Naive thymus-derived CD4-positive, alpha-beta T cell (primary cell): ENCODE results near the gene PEX1. TPM values are rescaled to one million over a fixed set of nuclear protein-coding genes. Genes with fewer than 3 reads are reported as not detected.
"Not testable (repeated sequence)": the region's sequence is repeated elsewhere in the genome, so short reads cannot be mapped to it uniquely, and the experiment has no call there.

Experiments
- ATAC-seq: fragments of 150-1000 bp; cut with Tn5 transposase; 2 replicates; pipeline ENCODE4 v1.10.0; 2021; ENCODE audit warnings: mild to moderate bottlenecking, moderate library complexity
- CTCF ChIA-PET: fragments of 350-600 bp; sonication (Branson Sonifier 250); formaldehyde crosslinking; loops from one replicate; lab custom pipeline; 2021; ENCODE audit warnings: antibody characterized with exemption; lab: Charles Lee
- POLR2A ChIA-PET: fragments of 350-600 bp; sonication (Branson Sonifier 250); formaldehyde crosslinking; loops from one replicate; lab custom pipeline; 2021; ENCODE audit warnings: antibody characterized with exemption, inconsistent platforms; lab: Charles Lee
- DNase-seq, 9 donors: peaks; one replicate each; pipeline versions ENCODE4 v3.0.0 to v3.0.0-alpha.2; 2020 to 2022; ENCODE audit warnings: mixed read lengths in 1 of 9
- H3K27ac ChIP-seq: one replicate; pipeline ENCODE4 v1.7.0; 2013; ENCODE audit warnings: mild to moderate bottlenecking, low read depth, low read length, moderate library complexity
- H3K27me3 ChIP-seq, 2 donors: one replicate each; pipeline ENCODE4 v1.7.0; 2013; ENCODE audit warnings: low read length in 2 of 2, mild to moderate bottlenecking in 2 of 2, moderate library complexity in 2 of 2; ENCODE audit not compliant: control insufficient read depth in 2 of 2, insufficient read depth in 2 of 2
- H3K36me3 ChIP-seq, 3 experiments: 1 replicate in 2 of 3; 2 replicates in 1 of 3; pipeline ENCODE4 v1.7.0; 2013; ENCODE audit warnings: low read length in 3 of 3, mild to moderate bottlenecking in 3 of 3, moderate library complexity in 1 of 3; ENCODE audit not compliant: insufficient read depth in 3 of 3, control insufficient read depth in 2 of 3
- H3K4me1 ChIP-seq, 2 donors: one replicate each; pipeline ENCODE4 v1.7.0; 2013; ENCODE audit warnings: low read length in 2 of 2, mild to moderate bottlenecking in 2 of 2, moderate library complexity in 1 of 2; ENCODE audit not compliant: control insufficient read depth in 2 of 2, insufficient read depth in 2 of 2
- H3K4me3 ChIP-seq: 2 replicates; pipeline ENCODE4 v1.7.0; 2013; ENCODE audit warnings: mild to moderate bottlenecking, low read length
- H3K9me3 ChIP-seq, 3 experiments: 1 replicate in 2 of 3; 2 replicates in 1 of 3; pipeline ENCODE4 v1.7.0; 2013; ENCODE audit warnings: low read length in 3 of 3; ENCODE audit not compliant: control insufficient read depth in 2 of 3
- H3K27ac Mint-ChIP-seq, 9 donors: one replicate each; pipeline ENCODE4 v1.8.0; 2020 to 2022; ENCODE audit warnings: mixed read lengths in 9 of 9, mild to moderate bottlenecking in 8 of 9, moderate library complexity in 5 of 9, inconsistent platforms in 2 of 9
- H3K27me3 Mint-ChIP-seq, 5 donors: one replicate each; pipeline ENCODE4 v1.8.0; 2021 to 2022; ENCODE audit warnings: mixed read lengths in 5 of 5, mild to moderate bottlenecking in 1 of 5
- H3K36me3 Mint-ChIP-seq, 5 donors: one replicate each; pipeline ENCODE4 v1.8.0; 2020 to 2022; ENCODE audit warnings: mixed read lengths in 5 of 5, mild to moderate bottlenecking in 3 of 5, inconsistent platforms in 1 of 5
- H3K4me1 Mint-ChIP-seq, 7 donors: one replicate each; pipeline ENCODE4 v1.8.0; 2020 to 2022; ENCODE audit warnings: mixed read lengths in 7 of 7, mild to moderate bottlenecking in 3 of 7, inconsistent platforms in 1 of 7
- H3K4me3 Mint-ChIP-seq, 10 donors: one replicate each; pipeline ENCODE4 v1.8.0; 2020 to 2022; ENCODE audit warnings: mild to moderate bottlenecking in 10 of 10, mixed read lengths in 10 of 10, moderate library complexity in 6 of 10, inconsistent platforms in 2 of 10
- H3K9me3 Mint-ChIP-seq, 11 donors: one replicate each; pipeline ENCODE4 v1.8.0; 2020 to 2022; ENCODE audit warnings: mixed read lengths in 11 of 11, mild to moderate bottlenecking in 4 of 11, inconsistent platforms in 1 of 11, moderate library complexity in 1 of 11
- intact Hi-C, 2 donors: fragments of 100-400 bp; cut with micrococcal nuclease; formaldehyde crosslinking; loops; one replicate each; pipeline ENCODE4 v1.15.1; 2023
- polyA plus RNA-seq, 2 donors: library from polyadenylated mRNA; unstranded; fragments of 300-500 nt; fragmentation: Illumina TruSeq; gene quantifications; one replicate each; pipeline ENCODE4 v1.2.3, GENCODE V29; 2021
- total RNA-seq, 6 experiments: library from RNA in 5 of 6; stranded (reverse) in 5 of 6; gene quantifications; 1 replicate in 5 of 6; 2 replicates in 1 of 6; pipeline ENCODE4 v1.2.3 and lab custom pipeline; 2021 to 2026

PEX1 gene
- total and polyA plus RNA-seq, 7 experiments from 2014 or later = 9.7 to 43.3 (median 23.1) TPM

GRCh38 chr7:92468589-92468988 lies 59.7 kb downstream of the PEX1 start:
- H3K27ac Mint-ChIP-seq, H3K4me3 ChIP-seq, POLR2A ChIA-PET, ATAC-seq, H3K4me1 ChIP-seq, H3K27me3 Mint-ChIP-seq, H3K4me3 Mint-ChIP-seq, DNase-seq, H3K27me3 ChIP-seq, H3K27ac ChIP-seq, H3K4me1 Mint-ChIP-seq, H3K36me3 ChIP-seq, H3K9me3 ChIP-seq, CTCF ChIA-PET: not testable (repeated sequence)
- intact Hi-C loops = loop anchor here in 1 of 2 donors (1.0 kb wide), 1 partner anchor 21 kb away; no protein-coding TSS in a partner anchor
- Mint-ChIP-seq H3K36me3 (peaks cover 8 to 30% (median 20%) of the 10 kb centered on the region in 5 donors), H3K9me3 (peaks cover 0 to 23% (median 7%) of the 10 kb centered on the region in 11 donors)

GRCh38 chr7:92466682-92467081 lies 61.6 kb downstream of the PEX1 start:
- no peaks in the 10 kb centered on the region for H3K4me1 ChIP-seq
- intact Hi-C loops = no loop called here
- DNase-seq (no peak), ATAC-seq (no peak)
- H3K9me3 ChIP-seq = no peaks in the 10 kb centered on the region
- peaks cover 0 to under 1% (median 0%) of the 10 kb centered on the region in 7 donors for H3K4me1 Mint-ChIP-seq
- H3K9me3 Mint-ChIP-seq = peaks cover 0 to 23% (median 7%) of the 10 kb centered on the region in 11 donors
- peak overlapping the region in 1 of 9 donors; percentile 49 for H3K27ac Mint-ChIP-seq
- peaks cover 8 to 23% (median 17%) of the 10 kb centered on the region in 5 donors for H3K36me3 Mint-ChIP-seq
- ChIA-PET POLR2A (interaction anchor here (0.8 kb wide), 1 partner anchor 18 kb away, joined by 3 read pairs; no protein-coding TSS in a partner anchor), CTCF (interaction anchor here (1.4 kb wide), 1 partner anchor 43 kb away, joined by 3 read pairs; no protein-coding TSS in a partner anchor)
- no peak overlapping the region for H3K4me3 ChIP-seq
- H3K36me3 ChIP-seq = no peaks in the 10 kb centered on the region
- H3K27me3 ChIP-seq = no peaks in the 10 kb centered on the region
- H3K4me3 Mint-ChIP-seq = no peak overlapping the region
- H3K27me3 Mint-ChIP-seq = no peaks in the 10 kb centered on the region
- no peak overlapping the region for H3K27ac ChIP-seq

GRCh38 chr7:92464515-92464914 lies 63.8 kb downstream of the PEX1 start:
- H3K27ac Mint-ChIP-seq = peak overlapping the region in 1 of 9 donors; percentile 36
- POLR2A ChIA-PET = no interaction called here
- no peak for ATAC-seq

GRCh38 chr7:92462560-92462959 lies 65.8 kb downstream of the PEX1 start:
- intact Hi-C loops = loop anchor here (5.0 kb wide), 3 partner anchors 285 to 1380 kb away; partner anchors contain the start of genes LRRD1 (in 1 of the 2) and MTERF1 (in 1 of the 2)
- Mint-ChIP-seq H3K9me3 (peaks cover 0 to 3% (median 0%) of the 10 kb centered on the region in 11 donors), H3K27me3 (no peaks in the 10 kb centered on the region), H3K4me3 (no peak overlapping the region), H3K4me1 (peaks cover 0 to 2% (median 0%) of the 10 kb centered on the region in 7 donors), H3K27ac (peak overlapping the region in 1 of 9 donors; percentile 30), H3K36me3 (peaks cover 0 to 7% (median 4%) of the 10 kb centered on the region in 5 donors)
- POLR2A ChIA-PET = no interaction called here
- Histone ChIP-seq H3K9me3 (no peaks in the 10 kb centered on the region), H3K4me1 (no peaks in the 10 kb centered on the region), H3K27me3 (no peaks in the 10 kb centered on the region), H3K27ac (no peak overlapping the region), H3K36me3 (no peaks in the 10 kb centered on the region), H3K4me3 (no peak overlapping the region)
- no peak for DNase-seq
- CTCF ChIA-PET = no interaction called here
- ATAC-seq = no peak

More at GRCh38 chr7:92464515-92464914, 63.8 kb downstream of the PEX1 start:
- H3K36me3 Mint-ChIP-seq = peaks cover 6 to 21% (median 15%) of the 10 kb centered on the region in 5 donors
- Histone ChIP-seq H3K27me3 (no peaks in the 10 kb centered on the region), H3K4me3 (no peak overlapping the region), H3K9me3 (no peaks in the 10 kb centered on the region), H3K27ac (no peak overlapping the region), H3K4me1 (no peaks in the 10 kb centered on the region), H3K36me3 (no peaks in the 10 kb centered on the region)
- H3K27me3 Mint-ChIP-seq = no peaks in the 10 kb centered on the region
- no peak overlapping the region for H3K4me3 Mint-ChIP-seq
- CTCF ChIA-PET = interaction anchor here (0.6 kb wide), 1 partner anchor 29 kb away, joined by 6 read pairs; no protein-coding TSS in a partner anchor
- intact Hi-C loops = loop anchor here (5.0 kb wide), 3 partner anchors 287 to 1382 kb away; partner anchors contain the start of genes LRRD1 (in 1 of the 2) and MTERF1 (in 1 of the 2)
- no peak for DNase-seq
- H3K4me1 Mint-ChIP-seq = peaks cover 0 to 2% (median 0%) of the 10 kb centered on the region in 7 donors
- H3K9me3 Mint-ChIP-seq = peaks cover 0 to 22% (median 7%) of the 10 kb centered on the region in 11 donors

- Histone ChIP-seq H3K27me3 (no peaks in the 10 kb centered on the region), H3K36me3 (peaks cover 0 to 5% (median 3%) of the 10 kb centered on the region in 3 experiments), H3K4me3 (no peak overlapping the region), H3K4me1 (no peaks in the 10 kb centered on the region), H3K9me3 (no peaks in the 10 kb centered on the region), H3K27ac (no peak overlapping the region)
- DNase-seq (peak in 6 of 9 donors; percentile 3 to 38 (median 24)), ATAC-seq (peak; percentile 72)
- ChIA-PET CTCF (interaction anchor here (0.7 to 1.7 kb wide), 9 partner anchors 13 to 1317 kb away, joined by 3 to 5 read pairs (median 3); partner anchors contain the start of genes GATAD1, LRRD1 and RBM48), POLR2A (interaction anchor here (0.6 to 1.5 kb wide), 2 partner anchors 13 kb away, joined by 4 to 6 read pairs; no protein-coding TSS in a partner anchor)
- Mint-ChIP-seq H3K4me3 (no peak overlapping the region), H3K9me3 (no peaks in the 10 kb centered on the region), H3K27ac (peak overlapping the region in 3 of 9 donors; percentile 16 to 46 (median 45)), H3K27me3 (no peaks in the 10 kb centered on the region), H3K36me3 (peaks cover 3 to 4% (median 4%) of the 10 kb centered on the region in 5 donors), H3K4me1 (peaks cover 0 to 2% (median 0%) of the 10 kb centered on the region in 7 donors)
- intact Hi-C loops = loop anchor here (1.0 to 5.0 kb wide), 7 partner anchors 13 to 1379 kb away; partner anchors contain the start of genes LRRD1 (in 2 of the 2), GATAD1 (in 1 of the 2) and MTERF1 (in 1 of the 2)
These were observed 67.0 kb downstream of the PEX1 start for GRCh38 chr7:92461027-92462003.

GRCh38 chr7:92460510-92460909 lies 67.8 kb downstream of the PEX1 start:
- H3K4me1 ChIP-seq = no peaks in the 10 kb centered on the region
- POLR2A ChIA-PET = interaction anchor here (1.5 kb wide), 1 partner anchor 12 kb away, joined by 6 read pairs; no protein-coding TSS in a partner anchor
- Mint-ChIP-seq H3K27me3 (no peaks in the 10 kb centered on the region), H3K27ac (no peak overlapping the region), H3K4me3 (no peak overlapping the region), H3K9me3 (no peaks in the 10 kb centered on the region), H3K4me1 (peaks cover 0 to 2% (median 0%) of the 10 kb centered on the region in 7 donors), H3K36me3 (peaks cover 4 to 7% (median 6%) of the 10 kb centered on the region in 5 donors)
- intact Hi-C loops = loop anchor here (5.0 kb wide), 3 partner anchors 283 to 1378 kb away; partner anchors contain the start of genes LRRD1 (in 1 of the 2) and MTERF1 (in 1 of the 2)
- H3K27ac ChIP-seq = no peak overlapping the region
- H3K27me3 ChIP-seq = no peaks in the 10 kb centered on the region
- no peak overlapping the region for H3K4me3 ChIP-seq
- ATAC-seq (no peak), DNase-seq (no peak)
- CTCF ChIA-PET = interaction anchor here (0.8 to 1.7 kb wide), 4 partner anchors 12 to 281 kb away, joined by 3 to 5 read pairs (median 4); partner anchors contain the start of genes GATAD1 and LRRD1
- peaks cover 0 to 11% (median 5%) of the 10 kb centered on the region in 3 experiments for H3K36me3 ChIP-seq
- H3K9me3 ChIP-seq = no peaks in the 10 kb centered on the region
